Measurements from ENCODE around the gene PNMA8B.

GRCh38 chr19:46451352-46451751 is 44.3 kb downstream of the PNMA8B start:
- TF ChIP-seq POLR2A (IDR thresholded peaks at IDR 0.05) (no peak), CTCF (IDR thresholded peaks at IDR 0.05) (no peak)
